Esophagus squamous epithelium (tissue), 5 donors: Measurements from ENCODE around the gene ATP5PD. TPM values are rescaled to one million over a fixed set of nuclear protein-coding genes. Genes with fewer than 3 reads are reported as not detected.

Source experiments
- DNase-seq: peaks from one replicate; lab custom pipeline; 2025; lab: John Stamatoyannopoulos, UW
- H3K27ac ChIP-seq, 4 donors: fragments of 200-600 bp; sonication (generic); one replicate each; pipeline ENCODE4 v1.5.1; 2016 to 2019; ENCODE audit warnings: mild to moderate bottlenecking in 1 of 4
- H3K27me3 ChIP-seq, 4 donors: fragments of 200-600 bp; sonication (generic); 1 replicate in 3 of 4; 2 replicates in 1 of 4; pipeline versions ENCODE4 v1.5.1 to v1.6.0; 2017 to 2021; ENCODE audit warnings: antibody characterized with exemption in 1 of 4
- H3K36me3 ChIP-seq, 3 donors: fragments of 200-600 bp; sonication (generic); one replicate each; pipeline ENCODE4 v1.5.1; 2016 to 2019
- H3K4me1 ChIP-seq, 3 donors: fragments of 200-600 bp; sonication (generic); one replicate each; pipeline ENCODE4 v1.5.1; 2017 to 2019
- H3K4me3 ChIP-seq, 4 donors: fragments of 200-600 bp; sonication (generic); 1 replicate in 3 of 4; 2 replicates in 1 of 4; pipeline ENCODE4 v1.5.1; 2016 to 2019; ENCODE audit warnings: mild to moderate bottlenecking in 2 of 4, moderate library complexity in 1 of 4
- H3K9me3 ChIP-seq, 3 donors: fragments of 200-600 bp; sonication (generic); one replicate each; pipeline ENCODE4 v1.5.1; 2016 to 2019
- CTCF ChIP-seq, 6 experiments: fragments of 450-650 bp in 4 of 6; fragments of 200-600 bp in 2 of 6; sonication (generic) in 2 of 6; IDR thresholded peaks; one replicate each; pipeline ENCODE4 v1.5.1; 2016 to 2019; ENCODE audit warnings: antibody characterized with exemption in 6 of 6, mild to moderate bottlenecking in 4 of 6, moderate library complexity in 4 of 6
- POLR2A ChIP-seq, 4 donors: fragments of 450-650 bp; IDR thresholded peaks; one replicate each; pipeline ENCODE4 v1.6.1; 2017; ENCODE audit warnings: antibody characterized with exemption in 4 of 4, mild to moderate bottlenecking in 4 of 4, moderate library complexity in 3 of 4
- WGBS, 2 donors: methylation state at CpG; one replicate each; pipeline ENCODE4 v1.1.5; 2018; 5-methylcytosine and 5-hydroxymethylcytosine counted together
- intact Hi-C: fragments of 100-400 bp; cut with DNase I; formaldehyde crosslinking; loops from one replicate; pipeline ENCODE4 v1.15.0; 2022
- total RNA-seq, 4 donors: library from RNA; depleted of rRNA; stranded (reverse); fragments of >200 nt; gene quantifications; one replicate each; pipeline ENCODE4 v1.1.0, GENCODE V29; 2016
- donor health status: DM: yes; HTN: yes; CAD: no.

The ATP5PD gene
- total RNA-seq, 4 donors from 2014 or later = 252 to 300 (median 277) TPM

GRCh38 chr17:75068750-75069149 lies 22.0 kb upstream of the ATP5PD start:
- peaks cover 0 to 20% (median 6%) of the 10 kb centered on the region in 3 donors for H3K36me3 ChIP-seq
- no peak for DNase-seq
- H3K27ac ChIP-seq = no peak overlapping the region
- no peaks in the 10 kb centered on the region for H3K27me3 ChIP-seq
- no peaks in the 10 kb centered on the region for H3K9me3 ChIP-seq
- no peak overlapping the region for H3K4me3 ChIP-seq
- WGBS, 2 donors = 76 to 87% methylated on average over 8 of the region's 8 CpGs
- intact Hi-C loops = no loop called here
- peaks cover 0 to 6% (median 0%) of the 10 kb centered on the region in 3 donors for H3K4me1 ChIP-seq
- TF ChIP-seq POLR2A (IDR thresholded peaks at IDR 0.05) = no peak
- no peak for TF ChIP-seq CTCF (IDR thresholded peaks at IDR 0.05)

- intact Hi-C loops = no loop called here
- Histone ChIP-seq H3K9me3 (no peaks in the 10 kb centered on the region), H3K4me1 (no peaks in the 10 kb centered on the region), H3K36me3 (peaks cover 1 to 29% (median 15%) of the 10 kb centered on the region in 3 donors), H3K27ac (no peak overlapping the region), H3K27me3 (no peaks in the 10 kb centered on the region), H3K4me3 (no peak overlapping the region)
- WGBS, 2 donors = 39 to 48% methylated on average over 4 of the region's 4 CpGs
- no peak for DNase-seq
- TF ChIP-seq CTCF (IDR thresholded peaks at IDR 0.05) = no peak
- no peak for TF ChIP-seq POLR2A (IDR thresholded peaks at IDR 0.05)
These were observed 21.1 kb upstream of the ATP5PD start for GRCh38 chr17:75067856-75068255.

- H3K27me3 ChIP-seq = no peaks in the 10 kb centered on the region
- WGBS, 2 donors = 59 to 76% methylated on average over 5 to 6 of the region's 6 CpGs
- no peaks in the 10 kb centered on the region for H3K9me3 ChIP-seq
- intact Hi-C loops = no loop called here
- no peak overlapping the region for H3K27ac ChIP-seq
- H3K4me1 ChIP-seq = peaks cover 0 to under 1% (median 0%) of the 10 kb centered on the region in 3 donors
- H3K36me3 ChIP-seq = peaks cover 5 to 51% (median 24%) of the 10 kb centered on the region in 3 donors
- no peak for TF ChIP-seq POLR2A (IDR thresholded peaks at IDR 0.05)
- no peak for TF ChIP-seq CTCF (IDR thresholded peaks at IDR 0.05)
- no peak overlapping the region for H3K4me3 ChIP-seq
- no peak for DNase-seq
These were observed 18.9 kb upstream of the ATP5PD start for GRCh38 chr17:75065562-75066151.

GRCh38 chr17:75064867-75065561 lies 18.2 kb upstream of the ATP5PD start:
- no peak for DNase-seq

More at GRCh38 chr17:75064867-75065561, 18.2 kb upstream of the ATP5PD start:
- WGBS, 2 donors = 81 to 91% methylated on average over 5 to 12 of the region's 18 CpGs
- intact Hi-C loops = no loop called here
- no peaks in the 10 kb centered on the region for H3K27me3 ChIP-seq
- TF ChIP-seq POLR2A (IDR thresholded peaks at IDR 0.05) (no peak), CTCF (IDR thresholded peaks at IDR 0.05) (no peak)
- H3K4me3 ChIP-seq = no peak overlapping the region
- peaks cover 0 to 6% (median 4%) of the 10 kb centered on the region in 3 donors for H3K4me1 ChIP-seq
- H3K27ac ChIP-seq = no peak overlapping the region
- peaks cover 5 to 58% (median 24%) of the 10 kb centered on the region in 3 donors for H3K36me3 ChIP-seq
- no peaks in the 10 kb centered on the region for H3K9me3 ChIP-seq
